Umbilical cord (tissue), 2 donors: ENCODE results near the gene STAG3. TPM values are rescaled to one million over a fixed set of nuclear protein-coding genes. Genes with fewer than 3 reads are reported as not detected.
A peak's percentile ranks its signal among the peaks of the same experiment; 100 is the strongest.
"Not testable (repeated sequence)": the region's sequence is repeated elsewhere in the genome, so short reads cannot be mapped to it uniquely, and the experiment has no call there.

Experiments used
- DNase-seq: peaks from one replicate; pipeline ENCODE4 v3.0.0-alpha.2; 2015; ENCODE audit warnings: low spot score
- total RNA-seq: library from RNA; depleted of rRNA; stranded (reverse); fragments of >200 nt; gene quantifications from one replicate; pipeline ENCODE4 v1.2.3, GENCODE V29; 2014; ENCODE audit warnings: low replicate concordance; ENCODE audit not compliant: insufficient read depth

Gene STAG3
- total RNA-seq, 1 donor from 2014 or later, result 1.9 TPM

- no peak for DNase-seq
Observed at GRCh38 chr7:100171840-100172239, 5.9 kb upstream of the STAG3 start.

- DNase-seq, result no peak
Observed at GRCh38 chr7:100173806-100174495, 3.8 kb upstream of the STAG3 start.

GRCh38 chr7:100174582-100174981 is 3.1 kb upstream of the STAG3 start:
- DNase-seq, result no peak

- DNase-seq, result no peak
Observed at GRCh38 chr7:100175296-100175935, 2.3 kb upstream of the STAG3 start.

- no peak for DNase-seq
Observed at GRCh38 chr7:100176096-100177044, 1.3 kb upstream of the STAG3 start.

- not testable (repeated sequence) for DNase-seq
Observed at GRCh38 chr7:100180084-100180483, 2.4 kb downstream of the STAG3 start.

GRCh38 chr7:100182616-100183015 is 4.9 kb downstream of the STAG3 start:
- not testable (repeated sequence) for DNase-seq

- not testable (repeated sequence) for DNase-seq
Observed at GRCh38 chr7:100183090-100183489, 5.4 kb downstream of the STAG3 start.

GRCh38 chr7:100185726-100186125 is 8.0 kb downstream of the STAG3 start:
- DNase-seq, result peak; percentile 63

- DNase-seq, result no peak
Observed at GRCh38 chr7:100189061-100189460, 11.3 kb downstream of the STAG3 start.

GRCh38 chr7:100190048-100190711 is 12.5 kb downstream of the STAG3 start:
- DNase-seq, result peak; percentile 30

GRCh38 chr7:100191775-100192174 is 14.1 kb downstream of the STAG3 start:
- no peak for DNase-seq

- DNase-seq, result not testable (repeated sequence)
Observed at GRCh38 chr7:100192281-100192862, 14.7 kb downstream of the STAG3 start.

- DNase-seq, result no peak
Observed at GRCh38 chr7:100192969-100193368, 15.3 kb downstream of the STAG3 start.

GRCh38 chr7:100195222-100195621 is 17.5 kb downstream of the STAG3 start:
- DNase-seq, result no peak

GRCh38 chr7:100195901-100196322 is 18.2 kb downstream of the STAG3 start:
- not testable (repeated sequence) for DNase-seq

- no peak for DNase-seq
Observed at GRCh38 chr7:100198266-100198665, 20.5 kb downstream of the STAG3 start.

GRCh38 chr7:100200693-100201092 is 23.0 kb downstream of the STAG3 start:
- no peak for DNase-seq

GRCh38 chr7:100204454-100204853 is 26.7 kb downstream of the STAG3 start:
- no peak for DNase-seq

- no peak for DNase-seq
Observed at GRCh38 chr7:100208911-100209408, 31.2 kb downstream of the STAG3 start.

GRCh38 chr7:100209493-100209892 is 31.8 kb downstream of the STAG3 start:
- DNase-seq, result no peak
